Loucy (cell line): ENCODE data around the gene AP1G2.

Experiments used
- CTCF ChIP-seq: fragments of 200-600 bp; sonication (generic); conservative IDR thresholded peaks from 2 replicates; pipeline ENCODE4 v1.5.1; 2014; ENCODE audit warnings: mild to moderate bottlenecking, antibody characterized with exemption, low read length
- EZH2phosphoT487 ChIP-seq: fragments of 200-600 bp; IDR thresholded peaks from 2 replicates; pipeline ENCODE4 v1.6.1; 2018; ENCODE audit warnings: antibody characterized with exemption, mild to moderate bottlenecking, moderate library complexity, borderline replicate concordance

GRCh38 chr14:23564181-23564812 is 3.3 kb downstream of the AP1G2 start:
- TF ChIP-seq CTCF (no peak), EZH2phosphoT487 (no peak)
